ENCODE data around the gene RASL10B.

DNA sequence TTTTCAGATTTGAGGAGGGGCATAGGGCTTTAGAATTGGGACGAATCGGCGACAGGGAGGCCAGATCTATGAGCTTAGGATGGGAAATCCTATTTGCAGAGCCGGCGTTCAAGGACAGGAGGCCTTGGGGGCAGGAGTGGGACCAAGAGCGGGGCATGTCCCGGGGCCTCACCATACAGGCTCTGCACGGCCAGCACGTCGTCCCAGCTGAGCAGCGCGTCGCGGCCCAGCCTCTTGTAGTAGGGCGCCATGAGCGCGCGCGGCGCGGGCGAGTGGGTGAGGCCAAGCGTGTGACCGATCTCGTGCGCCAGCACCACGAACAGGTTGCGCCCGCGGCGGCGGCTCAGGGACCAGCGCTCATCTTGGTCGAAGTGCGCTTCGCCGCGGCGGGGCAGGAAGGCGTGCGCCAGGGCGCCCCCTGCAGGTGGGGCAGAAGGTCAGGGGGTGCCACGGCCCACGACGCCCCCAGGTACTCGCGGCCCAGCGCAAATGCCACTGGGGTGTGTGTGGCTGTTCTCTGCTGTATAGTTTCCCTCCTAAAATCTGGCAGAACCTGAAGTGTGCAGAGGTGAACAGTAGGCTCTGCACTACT lies 38.6 kb downstream of the RASL10B start:
- TF ChIP-seq, protein P1, sequence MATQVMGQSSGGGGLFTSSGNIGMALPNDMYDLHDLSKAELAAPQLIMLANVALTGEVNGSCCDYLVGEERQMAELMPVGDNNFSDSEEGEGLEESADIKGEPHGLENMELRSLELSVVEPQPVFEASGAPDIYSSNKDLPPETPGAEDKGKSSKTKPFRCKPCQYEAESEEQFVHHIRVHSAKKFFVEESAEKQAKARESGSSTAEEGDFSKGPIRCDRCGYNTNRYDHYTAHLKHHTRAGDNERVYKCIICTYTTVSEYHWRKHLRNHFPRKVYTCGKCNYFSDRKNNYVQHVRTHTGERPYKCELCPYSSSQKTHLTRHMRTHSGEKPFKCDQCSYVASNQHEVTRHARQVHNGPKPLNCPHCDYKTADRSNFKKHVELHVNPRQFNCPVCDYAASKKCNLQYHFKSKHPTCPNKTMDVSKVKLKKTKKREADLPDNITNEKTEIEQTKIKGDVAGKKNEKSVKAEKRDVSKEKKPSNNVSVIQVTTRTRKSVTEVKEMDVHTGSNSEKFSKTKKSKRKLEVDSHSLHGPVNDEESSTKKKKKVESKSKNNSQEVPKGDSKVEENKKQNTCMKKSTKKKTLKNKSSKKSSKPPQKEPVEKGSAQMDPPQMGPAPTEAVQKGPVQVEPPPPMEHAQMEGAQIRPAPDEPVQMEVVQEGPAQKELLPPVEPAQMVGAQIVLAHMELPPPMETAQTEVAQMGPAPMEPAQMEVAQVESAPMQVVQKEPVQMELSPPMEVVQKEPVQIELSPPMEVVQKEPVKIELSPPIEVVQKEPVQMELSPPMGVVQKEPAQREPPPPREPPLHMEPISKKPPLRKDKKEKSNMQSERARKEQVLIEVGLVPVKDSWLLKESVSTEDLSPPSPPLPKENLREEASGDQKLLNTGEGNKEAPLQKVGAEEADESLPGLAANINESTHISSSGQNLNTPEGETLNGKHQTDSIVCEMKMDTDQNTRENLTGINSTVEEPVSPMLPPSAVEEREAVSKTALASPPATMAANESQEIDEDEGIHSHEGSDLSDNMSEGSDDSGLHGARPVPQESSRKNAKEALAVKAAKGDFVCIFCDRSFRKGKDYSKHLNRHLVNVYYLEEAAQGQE (IDR thresholded peaks at IDR 0.05; ENCODE audit: borderline replicate concordance) = no peak
- TF ChIP-seq EZH2 (IDR thresholded peaks at IDR 0.05; ENCODE audit: borderline replicate concordance, insufficient read depth, low read length, poor library complexity, severe bottlenecking) = no peak
- TF ChIP-seq, protein P2, sequence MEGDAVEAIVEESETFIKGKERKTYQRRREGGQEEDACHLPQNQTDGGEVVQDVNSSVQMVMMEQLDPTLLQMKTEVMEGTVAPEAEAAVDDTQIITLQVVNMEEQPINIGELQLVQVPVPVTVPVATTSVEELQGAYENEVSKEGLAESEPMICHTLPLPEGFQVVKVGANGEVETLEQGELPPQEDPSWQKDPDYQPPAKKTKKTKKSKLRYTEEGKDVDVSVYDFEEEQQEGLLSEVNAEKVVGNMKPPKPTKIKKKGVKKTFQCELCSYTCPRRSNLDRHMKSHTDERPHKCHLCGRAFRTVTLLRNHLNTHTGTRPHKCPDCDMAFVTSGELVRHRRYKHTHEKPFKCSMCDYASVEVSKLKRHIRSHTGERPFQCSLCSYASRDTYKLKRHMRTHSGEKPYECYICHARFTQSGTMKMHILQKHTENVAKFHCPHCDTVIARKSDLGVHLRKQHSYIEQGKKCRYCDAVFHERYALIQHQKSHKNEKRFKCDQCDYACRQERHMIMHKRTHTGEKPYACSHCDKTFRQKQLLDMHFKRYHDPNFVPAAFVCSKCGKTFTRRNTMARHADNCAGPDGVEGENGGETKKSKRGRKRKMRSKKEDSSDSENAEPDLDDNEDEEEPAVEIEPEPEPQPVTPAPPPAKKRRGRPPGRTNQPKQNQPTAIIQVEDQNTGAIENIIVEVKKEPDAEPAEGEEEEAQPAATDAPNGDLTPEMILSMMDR (IDR thresholded peaks at IDR 0.05; ENCODE audit: poor library complexity, severe bottlenecking) = peak; percentile 12
- no peak for TF ChIP-seq RAD21 (conservative IDR thresholded peaks at IDR 0.05)
- no peak for TF ChIP-seq EP300 (conservative IDR thresholded peaks at IDR 0.05; ENCODE audit: poor library complexity, severe bottlenecking)
- no peak for TF ChIP-seq POLR2AphosphoS5 (IDR thresholded peaks at IDR 0.05)
- no peak for TF ChIP-seq MXI1 (conservative IDR thresholded peaks at IDR 0.05; ENCODE audit: poor library complexity, severe bottlenecking)
- TF ChIP-seq TAF1 (IDR thresholded peaks at IDR 0.05; ENCODE audit: low read depth) = no peak

Measured in neural cell (in vitro differentiated cells).